Stimulated activated CD4-positive, alpha-beta T cell treated with anti-CD3 and anti-CD28 coated beads, Interleukin-15, amount 100 ng/mL, for 48 hours (primary cell): ENCODE data around the gene SCLT1.

Experiments used
- DNase-seq, 2 donors: peaks; one replicate each; pipeline ENCODE4 v3.0.0-alpha.2; 2020; ENCODE audit warnings: low read depth in 2 of 2

The SCLT1 gene

GRCh38 chr4:128841402-128841801 lies 251.9 kb downstream of the SCLT1 start:
- DNase-seq = no peak

- DNase-seq = no peak
These were observed 252.5 kb downstream of the SCLT1 start for GRCh38 chr4:128840711-128841318.

GRCh38 chr4:128837679-128838078 lies 255.7 kb downstream of the SCLT1 start:
- DNase-seq = no peak

- DNase-seq = no peak
These were observed 256.1 kb downstream of the SCLT1 start for GRCh38 chr4:128837198-128837597.

- no peak for DNase-seq
These were observed 257.7 kb downstream of the SCLT1 start for GRCh38 chr4:128835498-128836222.
